MM.1S (cell line): ENCODE data around the gene OLIG1.

Experiments used
- DNase-seq: peaks from one replicate; pipeline ENCODE4 v3.0.0-alpha.2; 2015
- H2AFZ ChIP-seq: fragments of 300-600 bp; sonication (generic); 2 replicates; pipeline ENCODE4 v1.6.0; 2016; ENCODE audit warnings: antibody characterized with exemption, low read length
- H3F3A ChIP-seq: fragments of 300-600 bp; sonication (generic); 2 replicates; pipeline ENCODE4 v1.6.1; 2016; ENCODE audit warnings: mild to moderate bottlenecking, antibody characterized with exemption, low read length, moderate library complexity, mixed read lengths; ENCODE audit not compliant: insufficient read depth
- H3K27ac ChIP-seq: fragments of 300-600 bp; sonication (generic); 2 replicates; pipeline ENCODE4 v1.5.1; 2016; ENCODE audit warnings: mild to moderate bottlenecking, low read length
- H3K27me3 ChIP-seq: fragments of 300-600 bp; sonication (generic); replicated peaks from 2 replicates; pipeline ENCODE4 v1.6.0; 2016; ENCODE audit warnings: low read length; ENCODE audit not compliant: insufficient read depth
- H3K36me3 ChIP-seq: fragments of 300-600 bp; sonication (generic); replicated peaks from 2 replicates; pipeline ENCODE4 v1.6.1; 2016; ENCODE audit warnings: mild to moderate bottlenecking, low read length, mixed read lengths; ENCODE audit not compliant: insufficient read depth
- H3K4me1 ChIP-seq: fragments of 300-600 bp; sonication (generic); 2 replicates; pipeline ENCODE4 v1.6.1; 2016; ENCODE audit warnings: low read length, mixed read lengths
- H3K4me2 ChIP-seq: fragments of 300-600 bp; sonication (generic); 2 replicates; pipeline ENCODE4 v1.6.0; 2016; ENCODE audit warnings: low read depth, low read length
- H3K4me3 ChIP-seq: fragments of 300-600 bp; sonication (generic); 2 replicates; pipeline ENCODE4 v1.5.1; 2016; ENCODE audit warnings: low read length, mixed read lengths
- H3K79me2 ChIP-seq: fragments of 300-600 bp; sonication (generic); 2 replicates; pipeline ENCODE4 v1.6.1; 2016; ENCODE audit warnings: mixed run types, low read length, mixed read lengths
- H3K9ac ChIP-seq: fragments of 300-600 bp; sonication (generic); 2 replicates; pipeline ENCODE4 v1.6.1; 2016; ENCODE audit warnings: low read length, mixed read lengths
- H3K9me2 ChIP-seq: fragments of 300-600 bp; sonication (generic); replicated peaks from 2 replicates; pipeline ENCODE4 v1.6.1; 2016; ENCODE audit warnings: mild to moderate bottlenecking, low read length, mixed read lengths; ENCODE audit not compliant: insufficient read depth
- H3K9me3 ChIP-seq: fragments of 300-600 bp; sonication (generic); replicated peaks from 2 replicates; pipeline ENCODE4 v1.6.1; 2016; ENCODE audit warnings: mild to moderate bottlenecking, low read length, mixed read lengths; ENCODE audit not compliant: insufficient read depth
- H4K20me1 ChIP-seq: fragments of 300-600 bp; sonication (generic); 2 replicates; pipeline ENCODE4 v1.6.1; 2016; ENCODE audit warnings: mild to moderate bottlenecking, low read length, moderate library complexity, mixed read lengths; ENCODE audit not compliant: insufficient read depth
- EZH2 ChIP-seq: fragments of 300-600 bp; sonication (generic); optimal IDR thresholded peaks from 2 replicates; pipeline ENCODE3; 2017; ENCODE audit warnings: low read depth, mild to moderate bottlenecking, antibody characterized with exemption, low read length, mixed read lengths
- EZH2phosphoT487 ChIP-seq: fragments of 300-600 bp; sonication (generic); IDR thresholded peaks from 2 replicates; pipeline ENCODE4 v1.6.1; 2018; ENCODE audit warnings: antibody characterized with exemption, low read length
- TF ChIP-seq, protein P1 (sequence below): fragments of 300-600 bp; sonication (generic); IDR thresholded peaks from 2 replicates; pipeline ENCODE4 v1.5.1; 2016; ENCODE audit warnings: antibody characterized with exemption, low read length, mixed read lengths

OLIG1 gene

DNA sequence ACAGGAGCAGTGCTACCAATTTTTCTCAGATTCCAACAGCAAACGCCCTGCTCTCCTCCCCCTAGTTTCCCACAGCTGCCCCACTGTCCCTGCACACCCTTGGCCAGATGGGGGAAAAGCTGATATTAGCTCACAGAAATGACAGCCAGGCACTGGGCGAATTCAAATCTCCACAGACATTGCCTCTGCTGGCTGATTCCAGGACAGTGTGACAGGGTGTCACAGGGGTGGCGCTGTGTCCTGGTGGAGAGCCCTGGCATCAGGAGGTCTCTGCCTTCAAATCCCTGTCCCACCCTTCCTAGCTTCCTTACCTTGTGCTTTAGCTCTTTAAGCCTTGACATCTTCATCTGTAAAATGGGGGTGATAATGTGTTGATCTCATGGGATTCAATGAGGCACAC, 10.4 kb downstream of the OLIG1 start:
- TF ChIP-seq EZH2phosphoT487 (no peak), EZH2 (no peak)
- TF ChIP-seq, protein P1, sequence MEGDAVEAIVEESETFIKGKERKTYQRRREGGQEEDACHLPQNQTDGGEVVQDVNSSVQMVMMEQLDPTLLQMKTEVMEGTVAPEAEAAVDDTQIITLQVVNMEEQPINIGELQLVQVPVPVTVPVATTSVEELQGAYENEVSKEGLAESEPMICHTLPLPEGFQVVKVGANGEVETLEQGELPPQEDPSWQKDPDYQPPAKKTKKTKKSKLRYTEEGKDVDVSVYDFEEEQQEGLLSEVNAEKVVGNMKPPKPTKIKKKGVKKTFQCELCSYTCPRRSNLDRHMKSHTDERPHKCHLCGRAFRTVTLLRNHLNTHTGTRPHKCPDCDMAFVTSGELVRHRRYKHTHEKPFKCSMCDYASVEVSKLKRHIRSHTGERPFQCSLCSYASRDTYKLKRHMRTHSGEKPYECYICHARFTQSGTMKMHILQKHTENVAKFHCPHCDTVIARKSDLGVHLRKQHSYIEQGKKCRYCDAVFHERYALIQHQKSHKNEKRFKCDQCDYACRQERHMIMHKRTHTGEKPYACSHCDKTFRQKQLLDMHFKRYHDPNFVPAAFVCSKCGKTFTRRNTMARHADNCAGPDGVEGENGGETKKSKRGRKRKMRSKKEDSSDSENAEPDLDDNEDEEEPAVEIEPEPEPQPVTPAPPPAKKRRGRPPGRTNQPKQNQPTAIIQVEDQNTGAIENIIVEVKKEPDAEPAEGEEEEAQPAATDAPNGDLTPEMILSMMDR = no peak

DNA sequence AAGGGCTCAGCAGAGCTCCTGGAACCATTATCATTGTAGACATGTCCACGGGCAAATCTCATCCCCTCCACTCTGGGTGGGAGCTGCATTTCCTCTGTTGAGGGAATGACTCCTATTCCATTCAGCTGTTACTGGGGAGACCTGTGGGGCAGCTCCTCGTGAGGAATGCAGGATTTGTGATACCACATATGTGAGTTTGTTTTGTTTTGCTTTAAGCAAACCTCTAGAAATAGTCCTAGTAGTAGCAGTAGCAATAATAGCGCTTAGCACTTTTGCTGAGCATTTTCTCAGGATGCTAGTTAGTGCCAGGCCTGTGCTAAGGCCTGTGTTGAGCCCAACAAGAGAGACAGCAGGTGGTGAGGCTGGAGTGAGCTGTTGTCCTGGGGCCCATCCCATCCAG, 10.8 kb downstream of the OLIG1 start:
- no peak overlapping the region for H3K27ac ChIP-seq
- DNase-seq = no peak
- H3F3A ChIP-seq = peaks cover 9% of the 10 kb centered on the region
- H3K4me1 ChIP-seq = peaks cover 19% of the 10 kb centered on the region
- no peaks in the 10 kb centered on the region for H3K27me3 ChIP-seq
- no peaks in the 10 kb centered on the region for H3K79me2 ChIP-seq
- no peaks in the 10 kb centered on the region for H4K20me1 ChIP-seq
- TF ChIP-seq EZH2 = no peak
- TF ChIP-seq, protein P1 = no peak
- no peak overlapping the region for H3K4me2 ChIP-seq
- no peak overlapping the region for H3K9ac ChIP-seq
- no peaks in the 10 kb centered on the region for H3K36me3 ChIP-seq
- H2AFZ ChIP-seq = no peak overlapping the region
- no peaks in the 10 kb centered on the region for H3K9me3 ChIP-seq
- no peak overlapping the region for H3K4me3 ChIP-seq
- H3K9me2 ChIP-seq = no peaks in the 10 kb centered on the region

More for the DNA sequence above, 10.4 kb downstream of the OLIG1 start:
- Histone ChIP-seq H3K27ac (no peak overlapping the region), H3F3A (peaks cover 9% of the 10 kb centered on the region), H3K9me2 (no peaks in the 10 kb centered on the region), H2AFZ (no peak overlapping the region), H3K4me1 (peaks cover 19% of the 10 kb centered on the region), H4K20me1 (no peaks in the 10 kb centered on the region), H3K9me3 (no peaks in the 10 kb centered on the region), H3K4me3 (no peak overlapping the region), H3K36me3 (no peaks in the 10 kb centered on the region), H3K9ac (no peak overlapping the region), H3K4me2 (no peak overlapping the region), H3K79me2 (no peaks in the 10 kb centered on the region), H3K27me3 (no peaks in the 10 kb centered on the region)
- no peak for DNase-seq

DNA sequence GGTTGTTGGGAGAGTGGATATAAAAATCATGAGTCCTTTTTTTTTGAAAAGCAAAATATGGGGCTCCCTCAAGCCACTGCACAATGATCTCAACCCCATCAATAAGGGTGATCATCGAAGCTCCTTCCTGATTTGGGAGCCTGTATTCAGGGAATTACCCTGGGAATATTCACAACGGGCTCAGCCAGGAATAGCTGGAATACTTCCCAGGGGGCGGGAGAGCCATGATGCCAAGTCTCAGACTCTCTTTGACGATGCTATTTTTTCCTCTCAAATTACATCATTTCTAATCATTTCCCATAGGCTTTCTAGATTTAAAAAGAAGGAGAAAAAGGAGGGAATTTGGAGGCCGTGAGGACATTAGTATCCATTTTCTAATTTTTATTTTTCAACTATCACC, 18.4 kb downstream of the OLIG1 start:
- TF ChIP-seq EZH2phosphoT487 = no peak
- TF ChIP-seq, protein P1 = no peak
- TF ChIP-seq EZH2 = no peak
- Histone ChIP-seq H3K9me3 (no peaks in the 10 kb centered on the region), H3K36me3 (no peaks in the 10 kb centered on the region), H4K20me1 (no peaks in the 10 kb centered on the region), H3K27ac (no peak overlapping the region), H3K9me2 (no peaks in the 10 kb centered on the region), H3K4me1 (no peaks in the 10 kb centered on the region), H3F3A (no peaks in the 10 kb centered on the region), H3K4me2 (no peak overlapping the region), H2AFZ (no peak overlapping the region), H3K27me3 (no peaks in the 10 kb centered on the region), H3K9ac (no peak overlapping the region), H3K79me2 (no peaks in the 10 kb centered on the region), H3K4me3 (no peak overlapping the region)
- DNase-seq = no peak
